CD4-positive, alpha-beta T cell (primary cell): ENCODE results near the gene TCEANC. TPM values are rescaled to one million over a fixed set of nuclear protein-coding genes. Genes with fewer than 3 reads are reported as not detected.

Source experiments
- ATAC-seq: fragments of 200-7000 bp; cut with Tn5 transposase; one replicate; pipeline ENCODE4 v1.10.0; 2022; ENCODE audit warnings: mild to moderate bottlenecking; ENCODE audit not compliant: poor library complexity
- CTCF ChIA-PET: fragments of 350-600 bp; sonication (Branson Sonifier 250); formaldehyde crosslinking; loops from one replicate; lab custom pipeline; 2021; ENCODE audit warnings: antibody characterized with exemption, inconsistent platforms; lab: Charles Lee
- POLR2A ChIA-PET: fragments of 350-600 bp; sonication (Branson Sonifier 250); formaldehyde crosslinking; loops from one replicate; lab custom pipeline; 2021; ENCODE audit warnings: antibody characterized with exemption, inconsistent platforms; lab: Charles Lee
- DNase-seq, 14 experiments: peaks; one replicate each; pipeline ENCODE4 v3.0.0-alpha.2; 2013 to 2020; ENCODE audit warnings: mixed read lengths in 2 of 14
- H3K27ac ChIP-seq, 2 donors: one replicate each; pipeline versions ENCODE4 v1.5.1 to v1.7.0; 2013; ENCODE audit warnings: low read length in 2 of 2, low read depth in 1 of 2, mild to moderate bottlenecking in 1 of 2
- H3K27me3 ChIP-seq, 2 experiments: 1 replicate in 1 of 2; 2 replicates in 1 of 2; pipeline versions ENCODE4 v1.6.1 to v1.7.0; 2013; ENCODE audit warnings: low read length in 2 of 2, control low read depth in 1 of 2, mild to moderate bottlenecking in 1 of 2, moderate library complexity in 1 of 2; ENCODE audit not compliant: insufficient read depth in 2 of 2, control insufficient read depth in 1 of 2
- H3K36me3 ChIP-seq: one replicate; pipeline ENCODE4 v1.6.1; 2013; ENCODE audit warnings: low read length, control low read depth; ENCODE audit not compliant: insufficient read depth
- H3K4me1 ChIP-seq: one replicate; pipeline ENCODE4 v1.6.1; 2013; ENCODE audit warnings: low read length, control low read depth; ENCODE audit not compliant: insufficient read depth
- H3K4me3 ChIP-seq: one replicate; pipeline ENCODE4 v1.5.1; 2013; ENCODE audit warnings: mild to moderate bottlenecking, low read length, moderate library complexity
- H3K9me3 ChIP-seq, 2 experiments: 1 replicate in 1 of 2; 2 replicates in 1 of 2; pipeline versions ENCODE4 v1.6.1 to v1.7.0; 2013; ENCODE audit warnings: low read length in 2 of 2, mild to moderate bottlenecking in 2 of 2, control low read depth in 1 of 2, moderate library complexity in 1 of 2; ENCODE audit not compliant: control insufficient read depth in 1 of 2, insufficient read depth in 1 of 2
- H3K27ac Mint-ChIP-seq: one replicate; pipeline ENCODE4 v1.8.0; 2020; ENCODE audit warnings: mixed read lengths
- H3K27me3 Mint-ChIP-seq: one replicate; pipeline ENCODE4 v1.8.0; 2021; ENCODE audit warnings: mixed read lengths
- H3K36me3 Mint-ChIP-seq: one replicate; pipeline ENCODE4 v1.8.0; 2021; ENCODE audit warnings: low read depth, mixed read lengths
- H3K4me1 Mint-ChIP-seq: one replicate; pipeline ENCODE4 v1.8.0; 2021; ENCODE audit warnings: low read depth, mixed read lengths
- H3K4me3 Mint-ChIP-seq: one replicate; pipeline ENCODE4 v1.8.0; 2020; ENCODE audit warnings: mild to moderate bottlenecking, mixed read lengths
- H3K9me3 Mint-ChIP-seq: one replicate; pipeline ENCODE4 v1.8.0; 2020; ENCODE audit warnings: mixed read lengths
- CTCF ChIP-seq: fragments of 200-600 bp; IDR thresholded peaks from one replicate; pipeline ENCODE4 v1.8.0; 2022; ENCODE audit warnings: antibody characterized with exemption, mild to moderate bottlenecking
- intact Hi-C, 2 experiments: fragments of 100-400 bp; cut with DNase I in 1 of 2; cut with micrococcal nuclease in 1 of 2; formaldehyde crosslinking; loops; one replicate each; pipeline versions ENCODE4 v1.15.1 to v1.9.0; 2023 to 2025; cut with DNase I, micrococcal nuclease
- total RNA-seq, 174 experiments: library from RNA in 2 of 174; stranded (reverse) in 2 of 174; gene quantifications; one replicate each; pipeline ENCODE4 v1.2.3 and lab custom pipeline; 2021 to 2026

Gene TCEANC
- total RNA-seq, 2 experiments from 2014 or later, result 6.5 to 8.3 TPM

GRCh38 chrX:13689741-13690211, 36.8 kb downstream of the TCEANC start:
- no peaks in the 10 kb centered on the region for H3K9me3 Mint-ChIP-seq
- no peaks in the 10 kb centered on the region for H3K27me3 Mint-ChIP-seq
- peak overlapping the region; percentile 95 for H3K4me3 Mint-ChIP-seq
- ChIA-PET POLR2A (interaction anchor here (0.7 to 4.4 kb wide), 15 partner anchors 26 to 743 kb away, joined by 3 to 64 read pairs (median 5); partner anchors contain the start of genes GEMIN8, OFD1, TCEANC and TMSB4X), CTCF (interaction anchor here (0.9 to 1.4 kb wide), 2 partner anchors 45 to 743 kb away, joined by 3 read pairs; partner anchors contain the start of genes OFD1 and TRAPPC2)
- Histone ChIP-seq H3K4me1 (peaks cover 35% of the 10 kb centered on the region), H3K9me3 (no peaks in the 10 kb centered on the region), H3K36me3 (no peaks in the 10 kb centered on the region), H3K27me3 (no peaks in the 10 kb centered on the region), H3K27ac (peak overlapping the region; percentile 70 to 86), H3K4me3 (peak overlapping the region; percentile 81)
- peak in 2 of 14 experiments; percentile 22 to 23 for DNase-seq
- TF ChIP-seq CTCF, result no peak
- H3K27ac Mint-ChIP-seq, result peak overlapping the region; percentile 93
- H3K36me3 Mint-ChIP-seq, result peaks cover 5% of the 10 kb centered on the region
- intact Hi-C loops, result loop anchor here (1.0 to 5.0 kb wide), 5 partner anchors 31 to 897 kb away; partner anchors contain the start of genes TCEANC (in 2 of the 2), OFD1 (in 1 of the 2), PRPS2 (in 1 of the 2) and TRAPPC2 (in 1 of the 2)
- no peak for ATAC-seq
- peaks cover 63% of the 10 kb centered on the region for H3K4me1 Mint-ChIP-seq

- Histone ChIP-seq H3K27me3 (no peaks in the 10 kb centered on the region), H3K4me1 (peaks cover 34% of the 10 kb centered on the region), H3K36me3 (no peaks in the 10 kb centered on the region), H3K9me3 (no peaks in the 10 kb centered on the region), H3K27ac (no peak overlapping the region), H3K4me3 (no peak overlapping the region)
- Mint-ChIP-seq H3K36me3 (peaks cover 12% of the 10 kb centered on the region), H3K4me3 (peak overlapping the region; percentile 95), H3K9me3 (no peaks in the 10 kb centered on the region), H3K27me3 (no peaks in the 10 kb centered on the region), H3K27ac (peak overlapping the region; percentile 93), H3K4me1 (peaks cover 74% of the 10 kb centered on the region)
- intact Hi-C loops, result loop anchor here (2.0 to 5.0 kb wide), 3 partner anchors 32 to 899 kb away; partner anchors contain the start of genes OFD1 (in 1 of the 2), PRPS2 (in 1 of the 2) and TRAPPC2 (in 1 of the 2)
- POLR2A ChIA-PET, result interaction anchor here (1.5 to 3.1 kb wide), 2 partner anchors 37 to 44 kb away, joined by 5 to 23 read pairs; partner anchors contain the start of gene TCEANC
- no peak for ATAC-seq
- TF ChIP-seq CTCF, result peak; percentile 13
- DNase-seq, result peak in 4 of 14 experiments; percentile 6 to 56 (median 38)
- CTCF ChIA-PET, result no interaction called here
Measured at GRCh38 chrX:13690836-13691235, 37.9 kb downstream of the TCEANC start.

- Mint-ChIP-seq H3K27me3 (no peaks in the 10 kb centered on the region), H3K36me3 (peaks cover 12% of the 10 kb centered on the region), H3K27ac (peak overlapping the region; percentile 29), H3K9me3 (no peaks in the 10 kb centered on the region), H3K4me3 (peak overlapping the region; percentile 59), H3K4me1 (peaks cover 82% of the 10 kb centered on the region)
- TF ChIP-seq CTCF, result no peak
- Histone ChIP-seq H3K4me3 (no peak overlapping the region), H3K4me1 (peaks cover 36% of the 10 kb centered on the region), H3K36me3 (no peaks in the 10 kb centered on the region), H3K9me3 (no peaks in the 10 kb centered on the region), H3K27ac (no peak overlapping the region), H3K27me3 (no peaks in the 10 kb centered on the region)
- DNase-seq (peak in 3 of 14 experiments; percentile 27 to 45 (median 31)), ATAC-seq (no peak)
- intact Hi-C loops, result loop anchor here (2.0 to 5.0 kb wide), 3 partner anchors 33 to 900 kb away; partner anchors contain the start of genes OFD1 (in 1 of the 2), PRPS2 (in 1 of the 2) and TRAPPC2 (in 1 of the 2)
- ChIA-PET CTCF (interaction anchor here (0.6 to 1.2 kb wide), 3 partner anchors 33 to 44 kb away, joined by 3 to 4 read pairs (median 3); no protein-coding TSS in a partner anchor), POLR2A (interaction anchor here (1.5 kb wide), 1 partner anchor 43 kb away, joined by 5 read pairs; no protein-coding TSS in a partner anchor)
Measured at GRCh38 chrX:13691841-13692371, 39.0 kb downstream of the TCEANC start.
